ENCODE measurements around the gene KLHL29.

Gene KLHL29

GRCh38 chr2:23599006-23599405, 214.0 kb downstream of the KLHL29 start:
- DNase-seq, result no peak

GRCh38 chr2:23599667-23600066, 214.7 kb downstream of the KLHL29 start:
- no peak for DNase-seq

- no peak for DNase-seq
Observed at GRCh38 chr2:23600346-23600745, 215.4 kb downstream of the KLHL29 start.

DNA sequence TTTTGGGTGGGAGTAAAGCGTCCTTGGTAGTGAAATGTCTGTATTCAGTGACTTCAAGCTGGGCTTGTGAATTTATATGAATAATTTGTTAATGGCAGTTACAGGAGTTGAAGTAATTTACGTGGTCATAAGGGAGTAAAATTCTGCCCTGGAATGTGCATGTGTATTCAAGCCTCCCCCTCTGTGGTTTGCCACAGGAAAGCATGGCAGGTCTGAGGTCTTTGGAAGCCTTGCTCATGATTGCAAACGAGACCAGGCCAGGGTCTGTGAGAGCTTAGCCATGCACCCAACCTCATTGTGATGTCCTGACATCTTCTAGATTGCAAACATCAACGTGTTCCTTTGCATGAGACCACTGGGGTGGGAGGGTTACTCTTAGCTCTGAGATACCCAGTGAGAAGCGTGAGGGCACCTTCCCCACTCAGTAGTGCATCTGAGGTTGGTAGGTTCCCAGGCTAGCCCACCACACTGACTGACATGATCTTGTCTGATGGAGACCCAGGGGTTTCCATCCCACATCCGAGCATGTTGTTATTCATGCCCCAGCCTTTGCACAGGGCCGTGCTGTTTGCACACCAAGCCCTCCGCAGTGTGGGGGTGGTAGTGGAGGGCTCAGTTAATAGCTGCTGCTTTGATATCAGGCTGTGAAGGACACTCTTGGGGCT, 216.5 kb downstream of the KLHL29 start:
- no peak for DNase-seq

DNA sequence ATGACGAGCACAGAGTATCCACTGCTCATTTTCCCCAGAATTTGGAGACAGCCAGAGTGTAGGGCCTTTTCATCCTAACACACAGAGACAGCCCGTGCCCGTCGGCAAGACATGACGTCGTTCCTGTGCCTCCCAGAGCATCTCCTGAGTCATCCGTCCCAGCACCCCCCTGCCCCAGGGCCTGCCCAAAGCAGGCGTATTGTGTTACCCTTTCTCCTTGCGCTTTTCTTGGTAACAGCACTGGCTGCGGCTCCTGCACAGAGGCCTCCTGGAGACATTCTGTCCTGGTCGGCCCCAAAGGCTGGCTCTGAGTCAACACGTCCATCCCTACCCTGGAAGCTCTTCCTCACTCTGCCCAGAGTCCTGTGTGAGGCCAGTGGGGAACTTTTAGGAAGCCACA, 217.1 kb downstream of the KLHL29 start:
- DNase-seq, result no peak

- DNase-seq, result no peak
Observed at GRCh38 chr2:23603156-23603555, 218.2 kb downstream of the KLHL29 start.

DNA sequence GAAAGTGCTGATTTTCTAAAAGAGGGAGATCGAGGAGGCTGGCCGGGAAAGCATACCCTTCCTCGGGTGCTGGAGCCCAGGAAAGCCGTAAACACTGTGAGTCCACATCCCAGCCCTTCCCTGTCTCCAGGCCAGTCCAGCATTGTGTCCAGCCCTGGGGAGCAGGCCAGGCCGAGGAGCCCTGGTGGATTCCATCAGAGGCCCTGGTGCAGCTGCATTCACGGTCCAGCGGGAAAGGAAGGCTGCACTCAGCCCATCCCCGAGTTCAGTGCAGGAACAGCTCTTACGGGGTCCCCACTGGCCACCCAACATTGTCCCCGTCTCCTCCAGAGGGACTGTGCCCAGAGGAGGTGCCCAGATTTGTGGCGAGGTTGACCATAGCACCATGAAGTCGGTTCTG, 218.6 kb downstream of the KLHL29 start:
- DNase-seq, result no peak

- DNase-seq, result no peak
Observed at GRCh38 chr2:23604731-23605130, 219.8 kb downstream of the KLHL29 start.

DNA sequence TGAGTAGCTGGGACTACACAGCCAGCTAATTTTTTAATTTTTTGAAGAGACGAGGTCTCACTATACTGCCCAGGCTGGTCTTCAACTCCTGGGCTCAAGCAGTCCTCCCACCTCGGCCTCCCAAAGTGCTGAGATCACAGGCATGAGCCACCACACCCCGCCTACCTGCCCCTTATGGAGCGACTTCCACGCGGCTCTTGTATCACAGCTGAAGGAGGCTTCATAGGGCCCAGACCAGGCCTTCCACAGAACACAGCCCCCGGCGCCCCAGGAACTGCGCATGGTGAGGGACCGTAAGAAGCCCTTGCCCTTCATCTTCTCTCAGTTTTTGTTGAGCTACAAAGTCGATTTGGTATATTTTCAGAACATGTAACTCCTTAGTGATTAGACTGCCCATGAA, 220.3 kb downstream of the KLHL29 start:
- DNase-seq, result no peak

DNA sequence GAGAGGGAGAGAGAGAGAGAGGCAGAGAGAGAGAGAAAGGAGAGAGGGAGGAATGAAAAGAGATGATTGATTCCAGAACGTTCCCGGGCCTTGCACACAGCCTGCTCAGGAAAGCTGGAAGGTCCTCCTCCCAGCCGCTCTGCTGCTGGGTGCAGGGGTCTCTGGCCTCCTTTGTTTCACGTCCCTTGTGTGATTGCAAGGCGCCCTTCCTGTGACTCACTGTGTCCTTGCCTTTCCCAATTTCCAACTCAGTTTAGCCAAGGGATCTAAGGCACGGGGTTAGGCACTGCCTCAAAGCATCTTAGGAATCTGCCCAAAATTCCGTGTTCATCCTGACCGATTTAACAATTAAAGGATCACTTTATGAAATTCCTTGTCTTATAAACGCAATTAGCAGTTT, 221.2 kb downstream of the KLHL29 start:
- no peak for DNase-seq

- DNase-seq, result no peak
Observed at GRCh38 chr2:23606968-23607367, 222.0 kb downstream of the KLHL29 start.

DNA sequence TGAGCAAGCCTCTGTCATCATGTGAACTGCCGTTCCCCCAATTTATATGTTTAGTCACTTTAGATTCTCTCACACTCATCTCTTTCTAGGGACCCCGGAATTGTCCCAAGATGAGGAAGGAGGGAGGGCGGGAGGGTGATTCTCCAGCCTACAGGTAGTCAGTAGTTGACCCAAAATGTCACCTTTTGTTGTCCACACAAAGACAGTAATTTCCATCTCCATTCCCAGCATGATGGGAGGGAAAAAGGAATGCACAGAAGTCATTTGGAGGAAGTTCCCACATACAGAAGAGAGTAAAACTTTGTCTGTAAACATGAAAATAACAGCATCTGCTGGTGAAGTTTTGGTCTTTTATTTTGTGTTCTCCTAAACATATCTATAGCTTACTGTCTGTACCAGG, 222.9 kb downstream of the KLHL29 start:
- no peak for DNase-seq

DNA sequence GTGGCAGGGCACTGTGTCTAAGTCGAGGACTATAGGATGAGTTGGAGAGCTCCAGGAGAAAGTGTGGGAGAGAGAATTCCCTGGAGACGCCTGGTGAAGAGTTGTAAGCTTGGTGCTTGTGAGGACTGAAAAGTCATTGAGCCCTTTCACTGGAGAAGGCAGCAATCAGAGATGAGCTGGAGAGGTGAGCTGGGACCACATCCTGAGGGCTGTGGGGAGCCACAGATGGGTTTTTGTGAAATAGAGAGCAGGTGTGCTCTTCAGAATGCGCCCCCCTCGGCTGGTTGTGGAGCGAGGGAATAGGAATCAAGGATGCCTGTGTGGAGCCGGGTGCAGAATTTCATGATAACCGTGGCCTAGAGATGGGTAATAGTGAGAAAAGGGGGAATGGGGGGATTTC, 224.3 kb downstream of the KLHL29 start:
- DNase-seq, result no peak

- no peak for DNase-seq
Observed at GRCh38 chr2:23611839-23612238, 226.9 kb downstream of the KLHL29 start.

DNA sequence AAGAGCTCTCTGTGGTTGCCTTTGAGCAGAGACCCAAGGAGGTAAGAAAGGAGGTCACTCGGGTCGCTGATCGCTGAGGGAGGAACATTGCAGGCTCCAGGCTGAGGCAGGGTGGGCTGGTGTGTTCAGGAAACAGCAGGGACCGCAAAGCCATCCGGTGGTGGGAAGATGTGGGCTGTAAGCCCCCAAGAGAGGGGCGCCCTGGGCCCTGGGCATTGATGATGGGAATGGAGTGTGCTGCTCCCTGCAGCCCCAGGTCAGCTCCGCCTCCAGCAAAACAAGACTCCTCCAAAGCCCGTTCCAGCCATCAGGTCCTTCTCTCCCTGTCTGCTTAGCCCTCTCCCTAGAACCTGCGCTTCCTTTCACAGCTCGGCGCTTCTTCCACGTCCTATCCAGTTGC, 229.7 kb downstream of the KLHL29 start:
- DNase-seq, result no peak

DNA sequence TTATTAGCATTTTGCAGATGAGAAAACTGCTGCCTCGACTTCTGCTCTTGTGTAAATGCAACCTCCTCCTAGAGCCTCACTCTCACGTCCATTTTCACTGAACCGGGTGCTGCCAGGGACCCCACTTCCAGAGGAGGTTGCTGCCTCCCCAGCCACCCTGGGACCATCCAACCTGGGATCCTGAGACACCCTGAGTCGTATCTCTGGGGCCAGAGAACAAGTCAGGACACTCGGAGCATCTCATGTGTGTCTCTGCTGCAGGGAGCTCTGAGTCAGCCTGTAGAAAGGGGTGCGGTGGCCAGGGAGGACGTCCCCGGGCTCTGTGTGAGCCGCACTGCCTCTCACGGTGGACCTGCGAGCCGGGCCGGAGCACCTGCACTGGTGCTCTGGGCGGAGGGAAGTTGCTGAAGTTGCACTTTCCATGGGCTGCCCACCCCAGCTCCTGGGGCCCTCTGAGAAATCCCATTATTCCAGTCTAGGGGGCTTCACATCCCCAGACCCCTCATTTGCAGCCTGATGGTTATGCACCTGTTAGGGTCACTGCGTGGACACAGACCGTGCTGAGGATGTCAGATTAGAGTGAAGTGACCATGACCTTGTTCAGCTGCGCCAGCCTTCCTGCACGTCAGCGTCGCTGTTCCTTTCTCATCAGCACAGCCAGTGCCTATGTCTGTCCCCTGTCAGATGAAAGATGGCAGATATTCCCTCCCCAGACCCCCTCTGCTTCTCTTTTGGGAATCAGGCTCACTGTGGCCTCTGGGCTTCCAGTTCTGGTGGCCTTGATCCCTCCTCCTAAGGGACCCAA, 230.4 kb downstream of the KLHL29 start:
- DNase-seq, result no peak

DNA sequence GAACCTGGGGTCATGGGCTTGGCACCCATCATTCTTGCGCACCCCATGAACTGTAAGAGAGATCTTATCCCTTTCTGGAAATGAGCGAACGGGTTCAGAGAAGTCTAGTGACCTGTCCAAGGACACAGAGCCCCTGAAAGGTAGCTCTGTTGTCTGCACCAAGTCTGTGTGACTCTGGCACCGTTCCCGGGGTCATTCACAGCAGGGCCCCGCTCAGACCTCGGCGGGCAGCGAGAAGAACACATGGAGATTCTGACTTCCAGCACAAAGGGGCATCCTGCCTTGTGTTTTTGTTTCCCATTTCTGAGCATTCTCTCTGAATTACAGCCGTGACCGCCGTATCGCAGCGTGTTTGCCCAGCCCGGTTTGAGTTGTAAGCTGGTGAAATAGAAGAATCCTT, 231.7 kb downstream of the KLHL29 start:
- DNase-seq, result no peak

DNA sequence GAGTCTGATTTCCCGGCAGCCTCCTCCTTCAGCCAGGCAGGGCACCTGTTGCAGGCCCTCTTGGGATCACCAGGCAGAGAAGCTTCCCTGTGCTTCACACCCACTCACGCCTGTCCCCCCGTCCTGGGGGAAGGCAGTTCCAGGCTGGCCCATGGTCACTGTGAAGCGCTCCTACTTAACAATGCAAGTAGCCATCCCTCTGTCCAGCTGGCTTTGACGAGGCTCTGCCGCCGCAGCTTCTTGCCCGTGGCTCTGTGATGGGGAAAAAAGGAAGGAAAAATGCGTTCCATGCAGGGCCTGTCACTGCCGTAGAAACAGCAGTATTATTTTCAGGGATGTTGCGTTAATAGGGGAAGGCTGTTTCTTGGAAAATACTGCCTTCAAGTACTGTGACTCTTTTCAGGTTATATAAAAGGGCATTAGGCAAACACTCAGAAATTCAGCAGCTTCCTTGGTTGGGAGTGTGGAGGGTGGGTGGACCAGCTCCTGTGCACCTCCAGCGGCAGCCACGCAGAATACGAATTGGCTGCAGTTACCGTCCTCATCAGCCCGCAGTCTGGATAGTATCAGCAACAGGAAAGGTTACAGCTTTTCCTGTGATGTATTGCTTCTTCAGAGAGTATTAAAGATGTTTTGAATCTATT, 232.3 kb downstream of the KLHL29 start:
- no peak for DNase-seq

DNA sequence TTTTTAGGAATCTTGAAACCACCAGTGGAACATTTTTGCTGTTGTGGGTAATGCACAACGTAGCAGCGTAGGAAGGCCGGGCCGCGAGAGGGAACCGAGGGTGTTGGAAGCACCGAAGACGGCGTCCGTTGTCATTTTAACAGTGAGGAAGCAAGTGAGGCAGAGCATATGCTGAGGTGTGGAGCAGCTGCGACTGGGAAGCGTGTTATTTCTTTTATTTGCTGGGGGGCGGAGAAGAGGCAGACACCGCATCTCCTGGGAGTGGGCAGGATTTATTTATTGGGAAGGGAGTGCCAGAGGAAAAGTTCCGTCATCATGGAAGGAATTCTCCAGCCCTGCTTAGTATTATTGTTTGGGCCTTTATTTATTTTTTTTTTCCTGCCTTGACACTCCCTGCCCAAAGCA, 232.8 kb downstream of the KLHL29 start:
- DNase-seq, result no peak

DNA sequence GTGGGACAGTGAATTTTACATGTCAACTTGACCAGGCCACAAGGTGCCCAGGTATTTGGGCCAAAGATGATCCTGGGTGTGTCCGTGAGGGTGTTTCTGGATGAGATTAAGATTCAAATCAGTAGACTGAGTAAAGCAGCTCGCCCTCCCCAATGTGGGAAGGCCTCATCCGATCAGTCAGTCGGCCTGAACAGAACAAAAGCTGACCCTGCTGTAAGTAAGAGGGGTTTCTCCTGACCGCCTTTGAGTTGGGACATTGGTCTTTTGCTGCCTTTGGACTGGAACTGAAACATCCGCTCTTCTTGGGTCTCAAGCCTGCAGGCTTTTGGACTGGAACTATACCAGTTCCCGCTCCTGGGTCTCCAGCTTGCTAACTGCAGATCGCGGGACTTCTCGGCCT, 233.3 kb downstream of the KLHL29 start:
- DNase-seq, result no peak

- DNase-seq, result no peak
Observed at GRCh38 chr2:23618794-23619530, 234.0 kb downstream of the KLHL29 start.

DNA sequence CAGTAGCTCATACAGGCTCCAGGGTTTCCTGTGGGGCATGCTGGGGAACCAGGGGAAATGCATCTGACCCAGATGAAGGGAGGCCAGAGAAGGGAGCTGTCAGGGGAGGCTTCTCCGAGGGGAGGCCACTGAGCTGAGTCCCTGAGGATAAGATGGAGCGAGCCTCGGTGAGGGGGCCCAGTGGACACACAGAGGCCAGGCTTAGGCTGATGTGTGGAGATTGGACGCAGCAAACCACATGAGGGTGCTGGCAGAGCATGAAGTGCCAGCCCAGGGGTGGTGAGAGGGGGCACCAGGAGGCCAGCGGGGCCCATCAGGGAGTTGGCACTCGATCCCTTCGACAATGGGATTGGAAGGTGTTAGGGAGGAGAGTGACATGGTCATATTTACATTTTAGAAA, 235.0 kb downstream of the KLHL29 start:
- no peak for DNase-seq

DNA sequence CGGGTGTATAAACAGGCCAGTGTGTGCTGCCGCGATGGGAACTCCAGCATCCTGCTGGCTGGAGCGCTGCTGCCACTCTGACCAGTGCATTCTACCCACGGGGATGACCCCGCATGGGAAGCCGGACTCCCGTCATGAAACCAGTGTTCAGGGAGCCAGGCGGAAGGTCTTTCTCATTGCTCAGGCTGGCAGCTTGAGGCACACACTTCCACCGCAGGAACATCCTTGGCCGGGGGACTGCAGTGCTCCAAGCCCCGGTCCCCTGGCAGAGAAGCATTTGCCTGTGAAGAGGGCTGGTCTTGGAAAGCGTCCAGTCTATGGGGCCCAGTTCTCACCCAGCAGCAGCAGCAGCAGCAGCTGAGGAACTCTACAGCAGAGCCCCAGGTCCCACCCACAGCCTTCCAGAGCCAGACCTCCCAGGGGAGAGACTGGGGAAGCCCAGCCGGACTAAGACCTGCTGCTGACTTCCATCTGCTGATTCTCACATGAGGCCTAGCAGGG, 235.9 kb downstream of the KLHL29 start:
- DNase-seq, result no peak
